ENCODE results near the gene ARHGEF7. TPM values are rescaled to one million over a fixed set of nuclear protein-coding genes. Genes with fewer than 3 reads are reported as not detected.

The ARHGEF7 gene
- total RNA-seq, 1 donor from 2014 or later = 95.7 TPM

GRCh38 chr13:111323950-111324651 lies 209.0 kb downstream of the ARHGEF7 start:
- Mint-ChIP-seq H3K36me3 (ENCODE audit: low read depth) (no peaks in the 10 kb centered on the region), H3K4me1 (no peaks in the 10 kb centered on the region), H3K9me3 (no peaks in the 10 kb centered on the region), H3K27ac (no peak overlapping the region), H3K27me3 (no peaks in the 10 kb centered on the region), H3K4me3 (no peak overlapping the region)
- no peak for TF ChIP-seq CTCF (IDR thresholded peaks at IDR 0.05)
- ChIA-PET POLR2A (no interaction called here), CTCF (no interaction called here)
- DNase-seq (no peak), ATAC-seq (ENCODE audit: low read depth) (no peak)
- intact Hi-C loops (cut with micrococcal nuclease) = no loop called here

- Mint-ChIP-seq H3K4me1 (no peaks in the 10 kb centered on the region), H3K36me3 (ENCODE audit: low read depth) (no peaks in the 10 kb centered on the region), H3K4me3 (no peak overlapping the region), H3K9me3 (no peaks in the 10 kb centered on the region), H3K27me3 (no peaks in the 10 kb centered on the region), H3K27ac (no peak overlapping the region)
- ChIA-PET POLR2A (no interaction called here), CTCF (no interaction called here)
- ATAC-seq (ENCODE audit: low read depth) (no peak), DNase-seq (no peak)
- intact Hi-C loops (cut with micrococcal nuclease) = no loop called here
- no peak for TF ChIP-seq CTCF (IDR thresholded peaks at IDR 0.05)
Observed at GRCh38 chr13:111324736-111325135, 209.6 kb downstream of the ARHGEF7 start.

- DNase-seq (no peak), ATAC-seq (ENCODE audit: low read depth) (no peak)
- no peak for TF ChIP-seq CTCF (IDR thresholded peaks at IDR 0.05)
- no peak overlapping the region for H3K27ac Mint-ChIP-seq
- no peaks in the 10 kb centered on the region for H3K27me3 Mint-ChIP-seq
- H3K36me3 Mint-ChIP-seq (ENCODE audit: low read depth) = no peaks in the 10 kb centered on the region
- H3K9me3 Mint-ChIP-seq = no peaks in the 10 kb centered on the region
- H3K4me3 Mint-ChIP-seq = no peak overlapping the region
- H3K4me1 Mint-ChIP-seq = no peaks in the 10 kb centered on the region
- POLR2A ChIA-PET = no interaction called here
- CTCF ChIA-PET = no interaction called here
- intact Hi-C loops (cut with micrococcal nuclease) = no loop called here
Observed at GRCh38 chr13:111325146-111325890, 210.2 kb downstream of the ARHGEF7 start.

GRCh38 chr13:111325941-111326620 lies 211.0 kb downstream of the ARHGEF7 start:
- ATAC-seq (ENCODE audit: low read depth) (no peak), DNase-seq (no peak)
- H3K9me3 Mint-ChIP-seq = no peaks in the 10 kb centered on the region
- H3K27me3 Mint-ChIP-seq = no peaks in the 10 kb centered on the region
- no peak overlapping the region for H3K27ac Mint-ChIP-seq
- POLR2A ChIA-PET = no interaction called here
- intact Hi-C loops (cut with micrococcal nuclease) = no loop called here
- CTCF ChIA-PET = no interaction called here
- no peak for TF ChIP-seq CTCF (IDR thresholded peaks at IDR 0.05)
- H3K36me3 Mint-ChIP-seq (ENCODE audit: low read depth) = no peaks in the 10 kb centered on the region
- H3K4me3 Mint-ChIP-seq = no peak overlapping the region
- H3K4me1 Mint-ChIP-seq = no peaks in the 10 kb centered on the region

GRCh38 chr13:111326621-111326965 lies 211.5 kb downstream of the ARHGEF7 start:
- H3K27ac Mint-ChIP-seq = no peak overlapping the region
- H3K36me3 Mint-ChIP-seq (ENCODE audit: low read depth) = no peaks in the 10 kb centered on the region
- H3K9me3 Mint-ChIP-seq = no peaks in the 10 kb centered on the region
- no peak overlapping the region for H3K4me3 Mint-ChIP-seq
- intact Hi-C loops (cut with micrococcal nuclease) = no loop called here
- no peaks in the 10 kb centered on the region for H3K27me3 Mint-ChIP-seq
- TF ChIP-seq CTCF (IDR thresholded peaks at IDR 0.05) = no peak
- H3K4me1 Mint-ChIP-seq = no peaks in the 10 kb centered on the region
- ATAC-seq (ENCODE audit: low read depth) = no peak
- POLR2A ChIA-PET = no interaction called here
- no peak for DNase-seq
- CTCF ChIA-PET = no interaction called here

Data from activated B cell treated with CpG ODN at 0.5 μM for 24 hours (primary cell).